HFFc6 (cell line): Measurements from ENCODE around the gene DUSP19. TPM values are rescaled to one million over a fixed set of nuclear protein-coding genes. Genes with fewer than 3 reads are reported as not detected.

ENCODE experiments used
- DNase-seq: peaks from one replicate; pipeline ENCODE4 v3.0.0-alpha.2; 2018
- H3K27ac Mint-ChIP-seq: 2 replicates; pipeline ENCODE4 v1.8.0; 2020; ENCODE audit warnings: mild to moderate bottlenecking, mixed read lengths
- H3K27me3 Mint-ChIP-seq: 2 replicates; pipeline ENCODE4 v1.8.0; 2021; ENCODE audit warnings: mild to moderate bottlenecking, moderate library complexity, mixed read lengths; ENCODE audit not compliant: insufficient read depth
- H3K36me3 Mint-ChIP-seq: 2 replicates; pipeline ENCODE4 v1.8.0; 2021; ENCODE audit warnings: low read depth, mixed read lengths
- H3K4me1 Mint-ChIP-seq: 2 replicates; pipeline ENCODE4 v1.8.0; 2020; ENCODE audit warnings: low read depth, mixed read lengths
- H3K4me3 Mint-ChIP-seq: 2 replicates; pipeline ENCODE4 v1.8.0; 2020; ENCODE audit warnings: mild to moderate bottlenecking, moderate library complexity, mixed read lengths
- H3K9me3 Mint-ChIP-seq: 2 replicates; pipeline ENCODE4 v1.8.0; 2020; ENCODE audit warnings: mild to moderate bottlenecking, mixed read lengths
- CTCF ChIP-seq: fragments of 200-600 bp; sonication (generic); IDR thresholded peaks from 2 replicates; pipeline ENCODE4 v1.5.0; 2021; ENCODE audit warnings: antibody characterized with exemption, mild to moderate bottlenecking
- total RNA-seq, 6 experiments: library from RNA; stranded (reverse); fragmentation: NEBNext Ultra II Directional; extraction: Animal tissue kit (Norgen Biotek cat#: 25700); gene quantifications; 2 replicates in 1 of 6; 3 replicates in 5 of 6; pipeline ENCODE4 v1.2.3, GENCODE V29; 2021

Gene DUSP19
- total RNA-seq, 6 experiments from 2014 or later, result 2.5 to 2.8 (median 2.7) TPM

- no peak overlapping the region for H3K4me3 Mint-ChIP-seq
- H3K4me1 Mint-ChIP-seq, result no peaks in the 10 kb centered on the region
- no peaks in the 10 kb centered on the region for H3K27me3 Mint-ChIP-seq
- no peak for DNase-seq
- H3K36me3 Mint-ChIP-seq, result peaks cover 9% of the 10 kb centered on the region
- H3K9me3 Mint-ChIP-seq, result no peaks in the 10 kb centered on the region
- no peak for TF ChIP-seq CTCF
- no peak overlapping the region for H3K27ac Mint-ChIP-seq
Measured at GRCh38 chr2:183134016-183134415, 55.5 kb downstream of the DUSP19 start.

GRCh38 chr2:183148955-183149354, 70.4 kb downstream of the DUSP19 start:
- Mint-ChIP-seq H3K4me1 (peaks cover 6% of the 10 kb centered on the region; the same call in 1 of the 2 replicates), H3K27ac (no peak overlapping the region), H3K27me3 (no peaks in the 10 kb centered on the region; the same call in 1 of the 2 replicates), H3K9me3 (peaks cover 7% of the 10 kb centered on the region; the same call in 1 of the 2 replicates), H3K36me3 (peaks cover 64% of the 10 kb centered on the region), H3K4me3 (no peak overlapping the region)
- no peak for DNase-seq
- no peak for TF ChIP-seq CTCF

GRCh38 chr2:183149489-183149888, 70.9 kb downstream of the DUSP19 start:
- Mint-ChIP-seq H3K4me3 (no peak overlapping the region), H3K36me3 (peaks cover 64% of the 10 kb centered on the region)

More at GRCh38 chr2:183149489-183149888, 70.9 kb downstream of the DUSP19 start:
- Mint-ChIP-seq H3K27me3 (no peaks in the 10 kb centered on the region; the same call in 1 of the 2 replicates), H3K9me3 (peaks cover 1% of the 10 kb centered on the region; the same call in 1 of the 2 replicates), H3K4me1 (peaks cover 6% of the 10 kb centered on the region; the same call in 1 of the 2 replicates), H3K27ac (peak overlapping the region; percentile 42; the same call in 1 of the 2 replicates)
- TF ChIP-seq CTCF, result no peak
- DNase-seq, result peak; percentile 20

Other genes starting within 250 kb of the DUSP19 start
- under 1 TPM in 3 of 6 experiments, not detected in 3; 0.06 to 0.17 (median 0.09) TPM for gene FRZB, start 212.1 kb upstream of the DUSP19 start, total RNA-seq
- gene NCKAP1, start 40.3 kb upstream of the DUSP19 start, total RNA-seq, result 100 to 1,000 TPM; 115 to 160 (median 146) TPM
- gene NUP35, start 45.7 kb downstream of the DUSP19 start, total RNA-seq, result 10 to 100 TPM; 10.4 to 17.0 (median 14.2) TPM